Activated naive CD4-positive, alpha-beta T cell treated with Interleukin-2 at 50 U/mL for 16 hours (primary cell): ENCODE data around the gene FERMT3.
A peak's percentile ranks its signal among the peaks of the same experiment; 100 is the strongest.
"Not testable (repeated sequence)": the region's sequence is repeated elsewhere in the genome, so short reads cannot be mapped to it uniquely, and the experiment has no call there.

ENCODE experiments used
- DNase-seq: peaks from one replicate; pipeline ENCODE4 v3.0.0-alpha.2; 2020

Gene FERMT3

DNA sequence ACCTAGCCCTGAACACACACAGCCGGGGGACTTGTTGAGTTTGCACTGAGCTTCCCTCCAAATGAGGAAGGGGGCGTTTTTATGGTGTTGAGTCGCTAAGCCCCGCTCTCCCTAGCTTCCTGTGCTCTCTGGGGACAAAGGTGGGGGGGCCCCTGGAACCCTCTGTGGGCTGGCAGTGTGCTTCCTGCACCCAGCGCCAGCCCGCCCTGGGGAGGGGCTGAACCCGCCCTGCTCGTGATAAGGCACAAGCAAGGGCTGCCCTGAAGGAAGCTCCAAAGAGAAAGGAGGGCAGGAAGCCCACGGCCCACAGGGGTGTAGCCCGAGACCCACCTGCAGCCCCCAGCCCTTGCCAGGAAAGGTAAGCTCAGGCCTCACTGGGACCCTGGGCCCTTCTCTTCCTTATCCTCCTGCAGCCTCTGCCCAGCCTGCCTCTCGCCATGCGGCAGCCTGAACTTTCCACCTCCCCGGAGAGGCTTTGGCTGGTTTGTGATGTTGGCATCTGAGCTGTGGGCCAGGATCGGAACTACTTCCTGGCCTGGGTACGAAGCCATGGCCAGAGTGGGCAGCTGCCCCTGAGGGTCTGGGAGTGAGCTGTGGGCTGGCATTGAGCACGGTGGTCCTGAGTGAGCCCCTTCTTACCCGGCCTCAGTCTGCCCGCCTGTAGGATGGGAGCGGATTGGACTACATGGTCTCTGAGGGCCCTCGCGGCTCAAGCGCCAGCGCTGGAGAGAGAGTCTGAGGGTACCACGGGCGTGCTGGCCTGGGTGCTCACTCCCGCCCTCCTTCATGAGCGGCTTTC lies at the start of gene FERMT3:
TSS of gene FERMT3 (plus strand) at position 265 of the 799 bp plus-strand sequence. CDS start 644 bp downstream, outside the sequence.
- peak; percentile 70 for DNase-seq

DNA sequence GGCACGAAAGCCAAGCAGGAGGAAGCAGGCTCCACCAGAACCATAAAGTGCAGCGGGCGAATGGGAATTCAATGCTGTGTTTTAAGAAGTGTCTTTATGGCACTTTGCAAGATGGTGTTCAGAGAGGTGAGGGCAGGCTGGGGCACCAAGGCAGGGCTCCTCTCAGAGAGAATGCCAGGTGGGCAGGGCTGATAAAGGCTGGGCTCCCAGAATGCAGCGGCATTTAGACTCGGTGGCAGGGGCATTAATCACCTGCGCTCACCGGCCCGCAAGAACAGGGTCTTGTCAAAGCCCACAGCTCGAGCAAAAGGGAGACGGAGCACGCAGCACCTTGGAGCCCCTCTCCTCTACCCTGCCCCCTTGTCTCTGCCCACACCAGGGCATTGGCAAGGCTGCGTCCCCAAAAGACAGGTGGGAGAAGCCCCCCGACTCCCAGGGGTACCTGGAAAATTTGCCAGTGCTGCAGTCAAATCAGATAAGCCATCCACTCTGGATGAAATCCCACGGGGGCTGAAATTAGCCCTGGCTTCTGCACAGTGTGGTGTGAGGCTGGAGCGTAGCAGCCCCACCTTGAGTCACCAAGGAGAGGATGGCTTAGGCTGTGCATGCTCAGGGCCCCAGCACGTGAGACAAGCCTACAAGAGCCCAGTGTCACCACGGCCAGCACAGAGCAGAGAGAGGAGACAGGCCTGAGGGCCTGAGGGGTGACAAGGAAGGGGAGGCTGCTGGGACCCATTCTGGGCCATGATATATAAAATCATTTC lies 48.7 kb upstream of the FERMT3 start:
- no peak for DNase-seq

DNA sequence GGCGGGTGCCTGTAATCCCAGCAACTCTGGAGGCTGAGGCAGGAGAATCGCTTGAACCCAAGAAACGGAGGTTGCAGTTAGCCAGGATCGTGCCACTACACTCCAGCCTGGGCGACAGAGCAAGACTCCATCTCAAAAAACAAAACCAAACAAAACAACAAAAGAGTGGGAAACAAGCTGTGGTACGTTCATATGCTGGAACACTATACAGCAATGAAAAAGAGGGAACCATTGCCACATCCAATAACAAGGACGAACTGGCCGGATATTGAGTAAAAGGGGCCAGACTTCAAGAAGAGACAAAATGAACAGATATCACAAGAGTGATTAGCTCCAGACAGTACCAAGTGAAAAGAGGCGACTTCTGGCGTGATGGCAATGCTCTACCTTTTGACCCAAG lies 45.5 kb upstream of the FERMT3 start:
- DNase-seq, result no peak

GRCh38 chr11:64162769-64163168 lies 43.8 kb upstream of the FERMT3 start:
- not testable (repeated sequence) for DNase-seq

DNA sequence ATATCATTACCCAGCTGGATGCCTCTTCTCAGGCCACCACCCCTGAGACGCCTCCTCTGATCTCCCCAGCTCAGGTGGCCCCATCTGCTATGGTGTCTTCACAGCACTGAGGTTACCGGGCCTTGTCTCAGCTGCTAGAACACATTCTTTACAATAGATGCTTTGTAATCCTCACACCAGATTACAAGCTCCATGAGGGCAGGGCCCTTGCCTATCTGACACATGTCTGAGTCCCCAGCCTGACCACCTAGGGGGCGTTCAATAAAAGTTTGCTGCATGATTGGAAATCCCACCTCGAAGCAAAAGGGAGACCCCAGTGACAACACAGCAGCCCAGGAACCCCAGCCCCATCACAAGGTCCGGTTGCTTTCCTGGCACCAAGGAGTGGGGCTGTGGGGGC lies 42.6 kb upstream of the FERMT3 start:
- no peak for DNase-seq

- DNase-seq, result no peak
Observed at GRCh38 chr11:64164392-64165312, 41.9 kb upstream of the FERMT3 start.

DNA sequence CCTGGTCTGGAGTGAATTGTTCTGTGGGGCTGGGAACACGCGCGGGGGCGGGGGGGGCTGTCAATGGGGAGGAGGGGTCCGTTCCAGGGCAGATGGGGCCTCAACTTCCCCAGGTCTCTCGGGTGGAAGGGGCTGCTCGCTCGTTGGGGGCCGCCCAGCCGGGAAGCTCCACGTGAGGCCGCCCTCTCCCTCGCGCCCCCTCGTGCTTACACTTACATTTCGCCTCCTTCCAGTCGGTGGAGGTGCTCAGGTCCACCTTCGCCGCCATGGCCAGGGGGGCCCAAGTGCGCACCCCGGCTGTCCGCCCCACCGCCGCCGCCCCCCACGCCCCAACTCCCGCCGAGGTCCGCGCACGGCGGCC lies 41.1 kb upstream of the FERMT3 start:
- peak; percentile 27 for DNase-seq

GRCh38 chr11:64165842-64166635 lies 40.5 kb upstream of the FERMT3 start, which contains the start of gene MACROD1:
MACROD1 (minus strand) TSS chr11:64166113; CDS start chr11:64165994, 119 bp downstream.
- DNase-seq, result peak; percentile 83

- no peak for DNase-seq
Observed at GRCh38 chr11:64170419-64170818, 36.1 kb upstream of the FERMT3 start.

DNA sequence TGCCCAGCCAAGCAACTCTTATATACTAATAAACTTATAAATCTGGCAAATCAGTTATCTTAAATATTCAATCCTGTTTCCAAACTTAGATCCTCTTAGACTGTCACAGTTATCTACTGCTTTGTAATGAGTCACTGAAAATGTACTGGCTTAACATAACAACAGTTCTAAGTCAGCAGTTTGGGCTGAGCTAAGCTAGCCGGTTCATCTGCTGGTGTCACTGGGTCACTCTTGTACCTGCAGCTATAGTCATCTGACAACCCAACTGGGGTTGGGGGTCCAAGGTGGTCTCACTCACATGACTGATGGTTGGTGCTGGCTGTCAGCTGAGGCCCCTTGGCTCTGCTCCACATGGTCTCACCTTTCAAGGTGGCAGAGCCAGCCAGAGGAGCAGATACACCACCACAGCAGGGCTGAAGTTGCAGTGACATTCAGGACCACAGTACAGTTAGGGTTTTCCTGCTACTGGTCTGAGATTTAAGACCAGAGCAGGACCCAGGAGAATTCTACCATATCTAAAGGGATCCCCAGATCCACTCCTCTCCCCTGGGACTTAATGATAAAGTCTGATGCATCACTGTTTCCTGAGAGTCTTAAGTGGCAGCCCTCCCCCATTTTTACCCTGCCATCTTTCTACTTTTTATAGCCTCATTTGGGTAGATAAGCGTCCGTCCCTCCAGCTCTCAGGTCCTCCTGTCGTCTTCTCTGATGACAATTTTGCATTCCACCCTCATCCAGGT lies 32.7 kb upstream of the FERMT3 start:
- no peak for DNase-seq

GRCh38 chr11:64176751-64177150 lies 29.8 kb upstream of the FERMT3 start:
- DNase-seq, result no peak

DNA sequence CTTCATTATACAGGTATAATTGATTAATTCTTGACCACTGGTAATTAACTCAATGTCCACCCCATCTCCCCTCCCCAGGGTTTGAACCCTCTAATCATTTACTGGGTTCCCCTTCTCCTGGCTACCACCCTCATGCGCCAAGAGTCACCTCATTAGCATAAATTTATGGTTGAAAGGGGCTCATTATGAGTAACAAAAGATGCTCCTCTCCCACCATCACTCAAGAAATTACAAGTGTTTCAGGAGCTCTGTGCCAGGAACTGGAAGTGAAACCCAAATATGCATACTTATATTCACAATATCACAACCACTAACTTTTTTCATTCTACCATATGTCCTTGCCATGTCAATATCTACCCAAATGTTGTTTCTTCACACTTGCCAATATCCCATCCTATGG lies 28.3 kb upstream of the FERMT3 start:
- DNase-seq, result no peak

- no peak for DNase-seq
Observed at GRCh38 chr11:64178951-64179639, 27.4 kb upstream of the FERMT3 start.

DNA sequence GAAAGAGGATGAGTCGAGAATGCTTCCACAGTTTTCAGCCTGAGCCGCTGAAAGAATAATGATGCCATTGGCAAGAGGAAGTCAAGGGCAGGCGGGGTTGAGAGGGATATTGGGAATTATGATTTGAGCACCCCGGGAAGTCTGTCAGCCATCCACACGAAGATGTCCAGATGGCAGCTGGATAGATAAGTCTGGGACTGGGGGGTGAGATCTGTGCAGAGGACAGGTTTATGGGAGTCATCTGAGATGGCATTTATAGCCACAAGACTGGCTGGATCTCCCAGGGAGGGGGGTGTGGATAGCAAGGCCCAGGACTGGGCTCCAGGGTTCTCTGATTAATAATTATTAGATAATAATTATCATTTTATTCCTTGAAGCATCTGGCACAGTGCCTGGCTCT lies 25.6 kb upstream of the FERMT3 start:
- no peak for DNase-seq

DNA sequence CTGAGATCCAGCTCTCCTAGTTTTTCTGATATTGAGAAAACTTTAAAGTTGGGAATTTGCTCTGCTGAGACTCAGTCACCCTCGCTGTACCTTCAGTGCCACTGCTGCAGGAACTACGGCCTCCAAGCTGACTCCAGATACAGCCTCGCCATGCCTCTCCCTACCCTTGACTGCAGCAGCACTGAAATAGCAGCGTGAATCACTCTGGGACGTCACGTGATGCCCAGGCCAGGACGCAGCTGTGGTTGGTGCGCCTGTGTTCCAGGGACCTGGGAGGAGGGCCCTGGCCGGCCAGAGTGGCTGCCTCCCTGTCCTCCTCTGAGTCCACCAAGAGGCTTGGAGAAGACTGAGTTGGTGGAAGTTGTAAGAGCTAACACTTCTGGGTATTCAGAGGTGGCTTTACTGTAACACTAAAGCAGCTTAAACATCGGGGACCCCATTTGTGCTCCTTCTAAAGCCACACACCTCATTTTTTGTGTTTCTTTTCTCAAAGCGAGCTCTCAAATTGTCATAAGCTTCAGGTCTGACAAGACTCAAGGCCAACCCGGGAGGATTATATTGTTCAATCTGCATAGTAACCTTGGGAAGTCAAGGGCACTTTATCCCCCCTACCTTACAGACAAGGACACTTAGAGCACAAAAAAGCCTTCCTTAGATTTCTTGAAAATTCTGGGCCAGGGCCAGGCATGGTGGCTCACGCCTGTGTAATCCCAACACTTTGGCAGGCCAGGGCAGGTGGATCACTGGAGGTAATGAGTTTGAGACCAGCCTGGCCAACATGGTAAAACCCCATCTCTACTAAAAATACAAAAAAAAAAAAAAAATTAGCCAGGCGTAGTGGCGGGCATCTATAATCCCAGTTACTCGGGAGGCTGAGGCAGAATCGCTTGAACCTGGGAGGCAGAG lies 24.8 kb upstream of the FERMT3 start:
- DNase-seq, result peak; percentile 29

DNA sequence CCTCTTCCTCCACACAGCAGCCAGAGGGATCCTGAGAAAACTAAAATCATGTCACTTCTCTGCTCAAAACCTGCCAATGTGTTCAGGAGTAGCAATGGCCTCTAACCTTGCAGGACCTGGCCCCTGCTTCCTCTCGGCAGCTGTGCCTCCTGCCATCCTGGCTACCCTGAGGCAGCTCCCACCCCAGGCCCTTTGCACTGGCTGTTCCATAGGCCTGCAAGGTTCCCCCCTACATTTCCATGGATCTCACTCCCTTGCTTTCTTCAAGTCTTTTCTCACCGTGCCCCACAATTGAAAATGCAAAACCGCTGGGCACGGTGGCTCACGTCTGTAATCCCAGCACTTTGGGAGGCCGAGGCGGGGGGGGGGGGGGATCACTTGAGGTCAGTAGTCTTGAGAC lies 22.6 kb upstream of the FERMT3 start:
- no peak for DNase-seq

DNA sequence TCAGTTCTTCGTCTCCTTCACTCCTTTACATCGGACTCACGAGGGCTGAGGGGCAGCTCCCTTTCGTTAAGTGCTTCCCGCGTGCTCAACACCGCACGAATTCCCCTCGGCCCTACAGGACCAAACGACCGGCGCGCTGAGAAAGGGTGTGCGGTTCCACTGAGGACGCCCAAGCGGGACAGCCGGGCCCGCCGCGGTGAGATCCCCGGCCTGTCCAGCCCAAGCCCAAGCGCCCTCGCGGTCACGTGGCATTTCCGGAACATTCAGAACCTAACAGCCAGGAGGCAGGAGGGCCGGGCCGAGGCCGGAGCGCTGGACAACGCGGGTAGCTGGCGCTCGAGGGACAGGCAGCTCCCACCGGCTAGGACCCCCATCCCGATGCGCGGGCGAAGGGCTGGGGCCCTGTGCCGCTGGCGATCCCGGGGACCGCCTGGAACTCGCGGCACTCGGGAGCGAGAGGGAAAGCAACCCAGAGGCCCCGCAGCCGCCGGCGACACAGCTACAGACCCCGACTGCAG lies 21.3 kb upstream of the FERMT3 start:
- peak; percentile 45 for DNase-seq

GRCh38 chr11:64185693-64186491 lies 20.6 kb upstream of the FERMT3 start, which contains the start of gene STIP1:
STIP1 (plus strand) TSS chr11:64186171; CDS start chr11:64186262, 91 bp downstream.
- DNase-seq, result peak; percentile 99
